SH-SY5Y (cell line): ENCODE data around the gene NKG7.

Experiments used
- GATA2 ChIP-seq: IDR thresholded peaks from 2 replicates; pipeline ENCODE4 v1.6.1; 2011; ENCODE audit warnings: mild to moderate bottlenecking, low read depth, low read length
- GATA3 ChIP-seq: IDR thresholded peaks from 2 replicates; pipeline ENCODE4 v1.6.1; 2011; ENCODE audit warnings: low read depth, mild to moderate bottlenecking, low read length, moderate library complexity

The NKG7 gene

DNA sequence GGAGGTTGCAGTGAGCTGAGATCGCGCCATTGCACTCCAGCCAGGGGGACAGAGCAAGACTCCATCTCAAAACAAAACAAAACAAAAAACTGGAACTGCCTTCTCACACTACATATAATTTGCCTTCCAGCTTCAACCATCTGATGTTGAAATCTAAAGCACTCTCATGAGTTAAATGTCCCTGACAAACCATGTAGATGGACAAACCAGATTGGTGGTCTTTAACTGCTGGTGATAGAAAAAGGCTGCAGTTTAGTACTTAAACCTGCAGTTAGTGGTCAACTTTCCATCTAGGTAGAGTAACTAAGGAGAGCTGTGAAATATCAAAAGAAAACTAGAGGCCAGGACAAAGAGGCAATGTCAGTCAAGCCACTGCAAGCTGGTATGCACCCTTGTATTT, 23.7 kb upstream of the NKG7 start:
- TF ChIP-seq GATA3, result no peak
- no peak for TF ChIP-seq GATA2

DNA sequence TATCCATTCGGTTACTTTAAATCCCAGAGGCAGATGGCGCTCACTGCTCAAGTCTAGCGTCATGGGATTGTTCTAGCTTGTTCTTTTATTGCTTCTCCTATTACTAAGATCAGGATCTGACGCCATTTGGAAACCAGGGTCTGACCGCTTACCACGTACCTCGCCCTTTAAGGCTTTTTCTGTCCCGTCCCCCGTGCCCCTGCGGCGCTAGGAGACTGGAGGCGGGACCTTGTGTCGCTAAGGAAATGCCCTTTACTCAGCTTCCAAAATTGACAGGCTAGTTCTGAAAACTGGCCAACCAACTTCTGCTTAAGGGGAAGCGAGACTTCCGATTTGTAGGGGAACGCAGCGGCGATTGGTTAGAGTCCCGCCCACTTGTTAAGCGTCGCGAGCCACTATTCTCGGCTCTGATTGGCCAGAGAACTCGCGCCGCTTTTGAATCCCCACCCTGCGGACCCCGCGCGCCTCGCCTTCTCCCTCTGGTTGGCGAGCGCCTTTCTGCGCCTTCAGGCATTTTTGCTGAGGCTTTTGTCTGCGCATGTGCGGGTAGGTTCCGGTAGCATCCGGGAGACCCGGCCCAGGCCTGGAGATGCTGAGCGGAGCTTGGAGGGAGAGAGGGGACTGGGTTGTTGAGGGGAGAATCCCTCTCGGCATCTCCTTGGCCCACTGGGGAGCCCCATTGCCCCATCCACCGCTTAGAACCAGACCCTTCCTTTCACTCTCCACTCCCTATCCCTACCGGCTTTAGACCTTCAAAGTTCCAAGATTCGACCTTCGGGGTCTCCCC, 21.8 kb upstream of the NKG7 start:
- 0 out of 2 replicates have a peak, but pooled peaks have one; percentile 15 for TF ChIP-seq GATA2
- no peak for TF ChIP-seq GATA3

DNA sequence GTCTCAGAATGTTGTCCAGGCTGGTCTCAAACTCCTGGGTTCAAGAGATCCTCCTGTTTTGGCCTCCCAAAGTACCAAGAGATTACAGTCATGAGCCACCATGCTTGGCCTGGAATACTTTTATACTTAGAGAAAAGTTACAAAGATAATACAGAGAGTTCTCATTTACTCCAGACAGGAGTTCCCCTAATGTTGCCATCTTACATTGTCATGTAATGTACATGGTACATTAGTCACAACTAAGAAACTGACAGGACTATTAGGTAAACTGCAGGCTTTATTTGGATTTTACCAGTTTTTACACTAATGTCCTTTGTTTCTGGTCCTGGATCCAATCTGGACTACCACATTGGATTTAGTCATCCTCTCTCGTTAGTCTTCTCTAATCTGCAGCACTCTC, 20.2 kb upstream of the NKG7 start:
- TF ChIP-seq GATA2, result no peak
- no peak for TF ChIP-seq GATA3

DNA sequence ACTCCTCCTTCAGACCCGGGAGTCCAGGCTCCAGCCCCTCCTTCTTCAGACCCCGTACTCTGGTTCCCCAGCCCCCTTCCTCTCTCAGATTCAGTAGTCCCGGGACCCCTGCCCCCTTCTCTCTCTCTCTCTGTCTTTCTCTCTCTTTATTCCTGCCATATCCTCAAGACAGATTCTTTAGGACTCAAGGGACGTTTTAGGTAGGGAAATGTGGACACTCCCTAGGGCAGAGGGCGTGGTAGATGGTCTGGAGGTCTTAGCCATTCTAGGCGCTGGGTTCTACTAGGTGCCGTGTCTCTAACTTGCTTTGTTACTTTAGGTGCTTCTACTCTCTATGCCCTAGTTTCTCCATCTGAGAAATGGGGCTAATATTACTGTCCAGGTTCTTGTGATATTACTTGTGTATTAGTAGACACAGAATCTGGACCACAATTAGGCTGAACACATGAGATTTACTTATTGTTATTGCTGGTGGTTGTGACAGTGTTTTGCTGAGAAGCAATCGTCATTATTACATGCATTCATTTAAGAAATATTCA, 18.7 kb upstream of the NKG7 start:
- TF ChIP-seq GATA3, result no peak
- no peak for TF ChIP-seq GATA2

DNA sequence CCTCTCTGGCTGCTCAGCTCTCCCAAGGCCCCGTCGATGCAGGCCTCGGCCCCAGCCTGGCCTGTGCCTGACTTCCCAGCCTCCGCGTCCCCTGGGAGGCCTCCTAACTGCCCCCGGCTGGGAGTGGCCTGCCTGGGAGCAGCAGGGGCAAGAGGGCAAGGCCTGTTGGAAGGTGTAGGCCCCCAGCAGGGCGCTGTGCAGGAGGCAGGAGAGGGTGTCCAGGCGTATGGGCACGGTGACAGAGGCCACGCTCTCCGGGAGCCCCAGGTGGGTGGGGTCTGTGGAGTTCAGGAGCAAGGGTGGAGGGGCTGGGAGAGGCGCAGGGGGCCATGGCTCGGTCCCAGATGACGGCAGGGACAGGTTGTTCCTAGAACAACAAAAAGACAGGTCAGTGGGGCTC, 16.7 kb upstream of the NKG7 start:
- TF ChIP-seq GATA3, result no peak
- TF ChIP-seq GATA2, result no peak

DNA sequence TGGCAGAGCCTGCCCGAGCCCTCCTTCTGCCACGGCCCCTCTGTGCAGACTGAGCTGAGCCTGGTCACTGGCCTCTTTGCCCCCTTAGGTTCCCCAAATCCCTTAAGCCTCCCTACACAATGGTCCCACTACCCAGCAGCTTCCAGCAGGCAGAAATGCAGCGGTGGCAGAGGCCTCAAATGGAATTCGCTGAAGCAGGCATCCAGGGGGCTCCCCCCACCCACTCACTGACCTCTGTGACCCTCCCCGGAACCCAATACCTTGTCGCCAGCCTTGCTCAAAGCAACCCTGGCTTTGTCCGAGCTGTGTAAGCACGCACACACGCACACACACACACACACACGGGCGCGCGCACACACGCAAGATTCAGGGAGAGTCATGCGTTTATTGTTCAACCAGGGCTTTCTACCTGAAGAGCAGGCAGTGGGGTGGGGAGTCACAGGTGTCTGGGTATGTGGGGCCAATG, 15.5 kb upstream of the NKG7 start, which contains the start of gene LIM2:
Gene LIM2 (minus strand): TSS at position 51 of the 466 bp plus-strand sequence. CDS start 531 bp downstream, outside the sequence.
- no peak for TF ChIP-seq GATA2
- TF ChIP-seq GATA3, result no peak

DNA sequence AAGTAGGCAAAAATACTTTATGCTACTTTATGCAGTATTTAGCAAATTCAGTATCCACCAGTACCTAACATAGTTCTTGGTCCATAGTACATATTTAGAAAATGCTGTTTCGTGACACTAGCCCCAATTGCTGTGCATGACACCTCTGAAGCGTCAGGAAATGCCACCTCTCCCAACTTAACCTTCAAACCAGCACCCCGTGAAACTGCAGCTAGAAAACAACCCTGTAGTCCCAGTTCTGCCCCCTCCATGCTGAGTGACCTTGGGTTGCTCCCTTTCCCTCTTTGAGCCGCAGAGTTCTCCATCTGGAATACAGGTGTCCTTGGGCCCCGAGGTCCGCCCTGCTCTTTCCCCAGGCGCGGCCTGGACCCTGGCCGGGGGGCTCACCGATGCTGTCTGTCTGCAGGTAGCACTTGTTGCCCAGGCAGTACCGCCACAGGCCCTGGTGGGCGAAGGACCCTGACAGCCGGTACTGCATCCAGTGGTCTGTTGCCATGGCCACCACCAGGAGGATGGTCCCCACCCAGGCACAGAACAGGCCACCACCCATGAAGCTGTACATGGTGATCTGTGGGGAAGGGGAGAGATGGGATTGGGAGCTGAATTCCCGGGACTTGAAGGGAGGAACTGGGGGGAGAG, 14.5 kb upstream of the NKG7 start:
- TF ChIP-seq GATA3 (no peak), GATA2 (no peak)

DNA sequence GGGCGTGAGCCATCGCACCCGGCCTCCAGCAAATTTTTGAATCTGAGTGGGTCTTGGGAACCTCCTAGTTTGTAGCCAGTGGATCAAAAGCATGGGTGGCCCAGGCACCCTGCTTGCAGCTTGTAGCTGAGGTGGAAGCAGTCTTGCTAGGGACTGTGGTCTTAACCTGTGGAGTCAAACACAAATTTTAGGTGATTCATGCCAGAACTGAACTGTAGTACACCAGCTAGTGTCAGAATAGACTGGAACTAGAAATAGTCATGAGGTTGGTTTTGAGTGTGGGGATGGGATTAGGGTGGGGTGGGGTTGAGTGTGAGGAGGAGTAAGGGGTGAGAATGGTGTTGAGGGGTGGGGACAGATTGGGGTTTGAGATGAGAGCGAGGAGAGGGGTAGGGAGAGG, 9.6 kb upstream of the NKG7 start:
- TF ChIP-seq GATA3 (no peak), GATA2 (no peak)

DNA sequence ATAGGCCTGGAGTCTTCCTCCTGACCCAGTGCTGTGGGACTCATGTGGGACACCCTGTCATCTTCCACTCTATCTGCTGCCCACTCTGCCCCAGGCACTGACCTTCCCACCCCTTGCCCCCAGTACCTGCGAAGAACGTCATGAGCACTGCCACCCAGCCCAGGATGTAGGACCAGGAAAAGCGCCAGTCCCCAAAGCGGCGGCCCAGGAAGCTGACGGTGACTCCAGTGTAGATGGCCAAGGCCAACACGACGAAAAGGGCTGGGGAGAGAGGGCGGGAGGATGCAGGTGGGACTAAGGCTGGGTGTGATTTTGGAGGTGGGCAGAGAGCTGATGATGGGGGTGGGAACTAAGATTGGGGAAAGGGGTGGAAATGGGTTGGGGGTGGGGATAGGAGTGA, 7.9 kb upstream of the NKG7 start:
- TF ChIP-seq GATA2 (no peak), GATA3 (no peak)

DNA sequence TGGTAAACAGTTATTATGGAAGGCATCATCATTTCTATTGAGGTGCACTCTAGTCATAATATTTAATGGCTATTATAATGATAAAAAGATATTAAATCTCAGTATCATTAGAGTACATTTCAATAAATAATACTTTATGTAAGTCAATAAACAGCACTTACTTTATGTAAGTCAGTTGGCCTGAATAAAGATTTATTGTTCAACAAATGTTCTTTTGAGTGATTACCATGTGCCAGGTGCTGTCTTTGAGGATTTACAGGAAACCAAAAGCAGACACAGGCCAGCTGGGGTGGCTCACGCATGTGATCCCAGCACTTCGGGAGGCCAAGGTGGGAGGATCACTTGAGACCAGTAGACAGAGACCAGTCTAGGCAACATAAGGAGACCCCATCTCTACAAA, 5.0 kb upstream of the NKG7 start:
- TF ChIP-seq GATA3 (no peak), GATA2 (no peak)

DNA sequence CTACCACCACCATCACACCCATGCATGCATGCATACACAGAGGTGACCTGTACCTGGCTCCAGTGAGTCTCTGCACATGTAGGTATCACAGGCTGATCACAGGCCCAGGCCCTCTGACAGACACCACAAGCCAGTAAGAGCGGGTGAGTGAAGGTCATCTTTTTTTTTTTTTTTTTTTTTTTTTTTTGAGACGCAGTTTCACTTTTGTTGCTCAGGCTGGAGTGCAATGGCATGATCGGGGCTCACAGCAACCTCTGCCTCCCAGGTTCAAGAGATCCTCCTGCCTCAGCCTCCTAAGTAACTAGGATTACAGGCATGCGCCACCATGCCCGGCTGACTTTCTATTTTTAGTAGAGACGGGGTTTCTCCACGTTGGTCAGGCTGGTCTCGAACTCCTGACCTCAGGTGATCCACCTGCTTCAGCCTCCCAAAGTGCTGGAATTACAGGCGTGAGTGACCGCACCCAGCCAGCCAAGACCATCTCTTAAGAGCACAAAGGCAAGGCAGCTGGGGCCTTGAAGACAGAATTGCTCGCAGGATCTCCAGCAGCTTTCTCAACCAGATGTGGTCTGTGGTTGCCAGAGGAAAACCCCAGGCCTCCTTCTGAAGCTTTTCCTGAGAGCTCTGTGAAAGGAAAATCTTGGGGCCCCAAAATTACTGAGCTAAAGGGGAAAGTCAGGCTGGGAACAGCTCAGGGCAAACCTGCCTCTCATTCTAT, 3.2 kb upstream of the NKG7 start:
- TF ChIP-seq GATA2 (no peak), GATA3 (no peak)

DNA sequence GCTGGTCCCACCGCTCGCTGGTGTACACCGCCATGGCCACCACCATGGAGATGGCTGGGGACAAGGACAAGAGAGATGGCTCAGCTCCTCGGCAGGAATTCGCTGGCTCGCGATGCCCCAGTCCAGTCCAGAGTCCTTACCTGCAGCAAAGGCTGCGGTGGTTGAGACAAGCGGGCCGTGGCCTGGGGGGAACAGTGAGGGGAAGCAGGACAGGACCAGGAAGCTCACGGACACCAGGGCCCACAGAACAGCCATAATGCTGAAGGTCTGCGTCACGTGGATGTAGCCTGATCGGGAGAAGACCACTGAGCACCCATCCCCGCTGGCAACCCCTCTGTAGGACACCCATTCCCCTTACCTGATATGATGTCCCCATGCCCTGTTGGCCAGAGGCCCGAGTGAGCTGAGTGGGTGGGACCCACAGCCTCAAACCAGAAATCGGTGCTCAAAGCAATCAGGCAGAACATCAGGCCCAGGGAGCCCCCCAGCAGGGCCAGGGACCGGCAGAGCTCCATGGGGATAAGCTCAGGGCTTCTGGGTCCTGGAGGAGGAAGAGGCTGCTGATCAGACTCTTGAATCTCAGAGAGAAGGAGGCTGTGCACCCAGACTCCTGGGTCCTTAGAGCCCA, 319 bp downstream of the NKG7 start:
- no peak for TF ChIP-seq GATA2
- TF ChIP-seq GATA3, result no peak

DNA sequence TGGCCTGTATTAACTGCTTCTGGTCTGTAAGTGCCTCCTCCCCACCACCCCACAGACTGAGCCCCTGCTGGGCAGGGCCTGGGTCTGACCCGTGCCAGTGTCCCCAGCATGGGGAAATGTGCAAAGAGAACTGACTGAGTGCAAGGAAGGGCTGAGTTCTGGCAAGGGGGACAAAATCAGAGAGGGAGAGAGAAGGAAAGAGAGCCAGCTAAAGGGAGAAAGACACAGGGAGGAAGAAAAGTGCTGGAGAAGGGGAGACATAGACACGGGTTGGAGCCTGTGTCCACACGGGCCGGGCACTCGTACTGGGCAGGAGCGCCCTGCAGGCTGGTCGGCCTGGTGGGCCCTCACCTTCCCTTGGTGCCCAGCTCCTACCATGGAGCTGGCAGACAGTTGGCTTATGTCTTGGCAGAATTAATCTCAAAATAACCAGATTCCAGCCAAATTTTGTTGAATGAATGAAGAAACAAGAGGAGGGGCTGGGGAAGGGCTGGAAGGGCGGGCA, 1.2 kb downstream of the NKG7 start:
- TF ChIP-seq GATA3, result no peak
- TF ChIP-seq GATA2, result no peak
